LNCAP (cell line): ENCODE results near the gene AIG1.

Experiments
- CTCF ChIP-seq: fragments of 450-650 bp; IDR thresholded peaks from 2 replicates; pipeline ENCODE4 v1.5.1; 2017; ENCODE audit warnings: mild to moderate bottlenecking

The AIG1 gene

GRCh38 chr6:143164565-143165105, 103.9 kb downstream of the AIG1 start:
- no peak for TF ChIP-seq CTCF

- TF ChIP-seq CTCF = no peak
Measured at GRCh38 chr6:143165315-143165855, 104.7 kb downstream of the AIG1 start.

GRCh38 chr6:143166247-143166695, 105.6 kb downstream of the AIG1 start:
- no peak for TF ChIP-seq CTCF

- no peak for TF ChIP-seq CTCF
Measured at GRCh38 chr6:143167224-143167623, 106.5 kb downstream of the AIG1 start.

GRCh38 chr6:143169440-143169839, 108.8 kb downstream of the AIG1 start:
- no peak for TF ChIP-seq CTCF

GRCh38 chr6:143174516-143174915, 113.8 kb downstream of the AIG1 start:
- TF ChIP-seq CTCF = no peak

- TF ChIP-seq CTCF = no peak
Measured at GRCh38 chr6:143174951-143175350, 114.3 kb downstream of the AIG1 start.
